NCI-H774 (cell line): ENCODE measurements around the gene PROCR.
"Not testable (repeated sequence)": the region's sequence is repeated elsewhere in the genome, so short reads cannot be mapped to it uniquely, and the experiment has no call there.

Experiments
- DNase-seq: peaks from one replicate; lab custom pipeline; 2025; lab: John Stamatoyannopoulos, UW

The PROCR gene

DNA sequence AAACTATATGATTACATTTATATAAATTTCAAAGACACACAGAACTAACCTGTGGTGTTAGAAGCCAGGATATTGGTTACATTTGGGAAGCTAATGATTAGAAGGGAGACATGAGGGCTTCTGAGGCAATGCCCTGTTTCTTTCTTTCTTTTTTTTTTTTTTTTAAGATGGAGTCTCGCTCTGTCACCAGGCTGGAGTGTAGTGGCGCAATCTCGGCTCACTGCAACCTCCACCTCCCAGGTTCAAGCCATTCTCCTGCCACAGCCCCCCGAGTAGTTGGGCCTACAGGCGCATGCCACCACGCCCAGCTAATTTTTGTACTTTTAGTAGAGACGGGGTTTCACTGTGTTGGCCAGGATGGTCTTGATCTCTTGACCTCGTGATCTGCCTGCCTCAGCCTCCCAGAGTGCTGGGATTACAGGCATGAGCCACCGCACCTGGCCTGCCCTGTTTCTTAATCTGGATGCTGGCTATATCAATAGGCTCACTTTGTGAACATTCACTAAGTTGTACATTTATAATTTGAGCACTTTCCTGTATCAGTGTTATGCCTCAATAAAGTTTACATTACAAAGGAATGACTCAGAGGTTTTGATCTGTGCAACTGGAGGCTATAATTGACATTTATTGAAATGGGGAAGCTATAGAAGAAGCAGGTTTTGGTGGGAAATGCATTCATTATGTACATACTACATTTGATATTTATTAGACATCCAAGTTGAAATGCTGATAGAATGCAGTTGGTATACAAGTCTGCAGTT is 21.3 kb downstream of the PROCR start:
- not testable (repeated sequence) for DNase-seq

DNA sequence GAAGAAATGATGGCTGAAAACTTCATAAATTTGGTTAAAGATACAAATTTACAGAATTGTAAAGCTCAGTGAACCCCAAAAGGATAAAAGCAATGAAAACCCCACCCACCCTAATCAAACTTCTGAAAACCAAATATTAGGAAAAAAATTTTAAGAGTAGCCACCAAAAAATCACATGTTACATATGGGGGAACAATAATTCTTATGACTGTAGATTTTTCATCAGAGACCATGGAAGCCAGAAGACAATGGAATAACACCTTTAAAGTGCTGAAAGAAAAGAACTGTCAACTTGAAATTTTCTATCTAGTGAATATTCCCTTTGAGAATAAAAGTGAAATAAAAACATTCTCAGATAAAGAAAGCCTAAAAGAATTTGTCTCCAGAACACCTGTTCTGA is 24.4 kb downstream of the PROCR start:
- DNase-seq, result no peak

DNA sequence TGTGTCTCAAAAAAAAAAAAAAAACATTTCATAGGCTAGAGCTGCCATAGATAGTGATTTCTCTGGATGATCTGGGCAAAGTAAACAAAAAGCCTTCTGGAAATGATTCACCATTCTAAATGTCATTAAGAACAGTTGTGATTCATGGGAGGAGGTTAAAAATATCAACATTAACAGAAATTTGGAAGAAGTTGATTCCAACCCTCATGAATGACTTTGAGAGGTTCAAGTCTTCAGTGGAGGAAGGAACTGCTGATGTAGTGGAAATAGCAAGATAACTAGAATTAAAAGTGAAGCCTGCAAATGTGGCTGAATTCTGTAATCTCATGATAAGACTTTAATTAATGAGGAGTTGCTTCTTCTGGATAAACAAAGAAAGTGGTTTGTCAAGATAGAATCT is 27.9 kb downstream of the PROCR start:
- no peak for DNase-seq

DNA sequence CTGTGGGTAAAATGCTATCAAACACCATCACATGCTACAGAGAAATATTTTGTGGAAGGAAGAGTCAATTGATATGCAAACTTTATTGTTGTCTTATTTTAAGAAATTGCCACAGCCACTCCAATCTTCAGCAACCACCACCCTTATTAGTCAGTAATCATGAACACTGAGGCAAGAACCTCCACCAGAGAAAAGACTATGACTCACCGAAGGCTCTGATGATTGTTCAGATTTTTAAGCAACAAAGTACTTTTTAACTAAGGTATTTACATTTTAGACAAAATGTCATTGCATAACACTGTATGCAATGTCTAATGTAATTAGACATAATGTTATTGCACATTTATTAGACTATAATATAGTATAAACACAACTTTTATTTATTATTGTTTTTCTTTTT is 28.4 kb downstream of the PROCR start:
- no peak for DNase-seq

DNA sequence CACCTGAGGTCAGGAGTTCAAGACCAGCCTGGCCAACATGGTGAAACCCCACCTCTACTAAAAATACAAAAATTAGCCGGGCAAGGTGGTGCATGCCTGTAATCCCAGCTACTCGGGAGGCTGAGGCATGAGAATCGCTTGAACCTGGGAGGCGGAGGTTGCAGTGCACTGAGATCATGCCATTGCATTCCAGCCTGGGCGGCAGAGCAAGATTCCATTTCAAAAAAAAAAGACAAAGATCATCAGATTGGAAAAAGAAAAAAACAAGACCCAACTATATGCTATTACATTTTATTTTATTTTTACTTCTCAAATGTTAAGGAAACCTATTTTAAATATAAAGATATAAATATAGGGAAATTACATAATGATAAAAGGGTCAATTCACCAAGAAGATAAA is 29.6 kb downstream of the PROCR start:
- DNase-seq, result not testable (repeated sequence)

DNA sequence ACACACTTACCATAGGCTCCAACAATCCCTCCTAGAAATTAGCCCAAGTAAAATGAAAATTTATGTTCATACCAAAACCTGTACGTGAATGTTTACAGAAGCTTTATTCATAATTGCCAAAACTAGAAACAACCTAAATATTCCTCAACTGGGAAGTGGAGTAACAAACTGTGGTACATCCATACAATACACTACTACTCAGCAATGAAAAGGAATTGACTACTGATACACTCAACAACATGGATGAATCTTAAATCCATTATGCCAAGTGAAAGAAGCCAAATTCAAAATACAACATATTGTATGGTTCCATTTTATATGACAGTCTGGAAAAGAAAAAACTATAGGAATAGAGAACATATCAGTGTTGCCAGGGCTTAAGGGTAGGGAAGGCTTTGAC is 34.9 kb downstream of the PROCR start:
- no peak for DNase-seq

DNA sequence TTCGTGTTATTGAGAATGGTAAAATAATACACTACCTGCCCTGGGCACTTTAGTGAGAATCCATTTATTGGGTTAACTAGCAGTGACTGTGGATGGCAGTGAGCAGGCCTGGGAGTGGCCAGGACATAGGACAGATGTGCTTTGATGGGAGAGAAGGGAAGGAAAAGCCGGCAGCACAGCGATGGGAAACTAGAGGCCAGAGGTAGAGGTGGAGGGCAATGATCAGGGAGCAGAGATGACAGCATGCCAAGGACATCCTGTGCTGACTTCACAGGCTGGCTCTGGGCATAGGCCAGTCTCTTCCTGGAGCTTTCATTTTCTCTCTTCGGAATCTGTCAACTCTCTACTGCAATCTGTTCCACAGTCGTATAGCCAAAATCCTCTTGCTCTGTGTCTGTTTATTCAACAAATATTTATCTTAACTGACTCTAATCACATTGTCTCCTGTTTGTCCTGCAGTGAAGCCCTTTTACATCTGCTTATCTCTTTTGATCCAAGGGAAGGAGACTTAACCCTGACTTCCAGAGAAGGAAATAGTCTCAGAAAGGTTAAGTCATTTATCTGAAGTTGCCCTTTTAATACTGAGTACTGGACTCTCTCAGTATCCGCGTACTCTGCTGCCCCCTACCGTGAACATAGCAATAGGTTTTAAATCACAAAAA is 36.2 kb downstream of the PROCR start:
- peak; percentile 58 for DNase-seq

DNA sequence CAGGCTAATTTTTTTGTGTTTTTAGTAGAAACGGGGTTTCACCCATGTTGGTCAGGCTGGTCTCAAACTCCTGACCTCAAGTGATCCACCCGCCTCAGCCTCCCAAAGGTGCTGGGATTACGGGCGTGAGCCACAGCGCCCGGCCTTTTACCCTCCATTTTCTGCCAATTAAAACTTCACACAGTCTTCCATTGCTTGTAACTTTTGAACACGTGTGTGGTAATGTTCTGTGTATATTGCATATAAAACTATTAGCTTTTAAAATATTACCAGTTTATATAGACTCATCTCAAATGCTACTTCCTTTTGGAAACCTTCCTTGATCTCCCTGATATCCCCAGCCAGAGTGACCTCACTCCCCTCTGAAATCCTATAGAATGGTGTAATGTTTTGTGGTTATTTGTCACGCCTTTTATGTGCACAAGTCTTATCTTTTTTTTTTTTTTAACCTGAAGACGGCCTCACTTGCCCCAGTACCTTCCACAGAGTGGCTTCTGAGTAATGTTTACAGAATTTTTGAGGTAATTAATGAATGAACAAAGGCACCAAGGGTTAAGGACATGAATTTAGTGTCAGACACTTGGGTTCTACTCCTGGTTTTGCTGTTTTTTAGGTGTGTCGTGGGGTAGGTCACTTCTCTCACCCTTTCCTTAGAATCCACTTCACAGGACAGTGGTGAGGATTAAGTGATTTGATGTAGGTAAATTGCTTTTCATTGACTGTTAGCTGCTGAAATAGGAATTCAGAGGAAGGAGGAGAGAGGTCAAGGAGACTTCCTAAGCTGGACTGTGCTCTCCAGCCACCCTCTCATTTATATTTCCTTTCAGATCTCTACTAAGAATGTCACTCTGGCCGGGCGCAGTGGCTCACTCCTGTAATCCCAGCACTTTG is 43.4 kb downstream of the PROCR start:
- DNase-seq, result no peak

DNA sequence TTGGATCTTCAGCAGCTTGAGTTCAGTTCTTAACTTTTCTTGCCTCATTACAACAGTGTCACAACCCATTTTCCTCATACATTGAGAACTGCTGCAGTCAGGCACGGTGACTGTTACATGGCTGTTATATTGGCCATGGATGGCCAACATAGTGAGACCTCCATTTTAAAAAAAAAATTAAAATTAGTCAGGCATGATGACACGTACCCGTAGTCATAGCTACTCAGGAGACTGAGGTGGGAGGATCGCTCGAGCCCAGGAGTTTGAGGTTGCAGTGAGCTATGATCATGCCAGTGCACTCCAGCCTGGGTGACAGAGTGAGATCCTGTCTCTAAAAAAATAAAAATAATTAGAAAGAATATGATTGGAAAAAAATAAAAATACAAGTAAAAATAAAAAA is 44.7 kb downstream of the PROCR start:
- no peak for DNase-seq

DNA sequence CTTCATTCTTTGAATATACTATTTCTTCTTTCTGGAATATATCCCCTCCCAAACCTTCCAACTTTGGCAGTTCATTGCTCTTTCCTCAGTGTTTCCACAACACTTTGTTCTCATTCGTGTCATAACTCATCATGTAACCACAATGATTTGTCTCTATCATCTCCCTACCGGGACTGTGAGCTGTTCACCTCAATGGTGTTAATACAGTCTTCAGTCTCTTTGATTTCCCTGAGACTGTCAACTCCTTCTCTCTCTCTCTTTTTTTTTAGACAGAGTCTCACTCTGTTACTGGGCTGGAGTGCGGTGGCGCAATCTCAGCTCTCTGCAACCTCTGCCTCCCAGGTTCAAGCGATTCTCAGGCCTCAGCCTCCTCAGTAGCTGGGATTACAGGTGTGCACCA is 52.1 kb downstream of the PROCR start:
- no peak for DNase-seq

DNA sequence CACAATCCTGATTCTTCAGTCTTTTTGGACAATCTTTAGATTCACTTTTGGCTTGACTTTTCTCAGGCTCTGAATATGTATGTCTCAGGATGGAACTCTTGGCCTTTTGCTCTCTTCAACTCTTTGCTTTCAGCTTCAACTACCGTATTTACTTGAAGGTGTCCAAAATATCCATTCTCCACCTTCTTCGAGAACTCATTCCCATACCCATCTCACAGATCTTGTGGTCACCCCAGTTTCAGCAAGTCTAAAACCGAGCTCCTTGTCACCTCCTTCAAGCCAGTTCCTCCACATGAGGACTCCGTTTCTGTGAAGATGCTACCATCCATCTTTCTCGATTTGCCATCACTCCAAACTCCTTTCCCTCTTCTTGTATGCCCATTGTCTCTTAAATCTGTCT is 52.7 kb downstream of the PROCR start:
- no peak for DNase-seq

DNA sequence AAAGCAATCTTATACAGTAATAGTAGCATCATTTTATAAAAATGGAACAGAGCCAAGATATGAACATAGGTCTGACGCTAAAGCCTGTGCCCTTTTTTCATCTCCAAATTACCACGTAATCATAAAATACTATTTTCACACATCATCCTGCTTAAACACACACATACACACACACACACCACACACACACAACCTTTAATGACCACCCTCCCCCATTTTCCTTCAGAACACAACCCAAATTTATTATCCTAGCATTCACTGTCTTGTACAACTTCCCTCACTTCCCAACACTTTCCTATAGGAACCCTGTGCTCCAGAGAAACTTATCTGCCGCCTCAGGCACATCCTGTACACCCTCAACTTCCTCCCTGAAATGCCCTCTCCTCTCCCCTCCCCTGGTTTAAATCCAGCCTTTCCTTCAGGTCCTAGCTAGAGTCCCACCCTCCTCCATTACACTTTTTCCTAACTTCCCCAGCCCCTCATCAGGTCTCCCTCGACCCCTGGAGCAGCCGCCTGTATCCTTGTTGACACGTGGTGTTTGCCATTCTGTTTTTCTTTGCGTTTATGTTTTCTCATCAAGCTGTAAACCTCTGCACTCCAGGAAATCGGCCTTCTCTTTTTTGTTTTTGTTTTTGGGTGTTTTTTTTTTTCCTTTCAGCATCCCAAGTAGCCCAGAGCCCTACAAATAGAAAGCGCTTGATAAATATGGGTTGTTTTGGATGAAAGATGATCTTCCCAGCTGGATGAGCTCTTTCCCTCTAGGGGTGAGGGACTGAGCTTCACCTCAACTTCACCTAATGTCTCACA is 53.6 kb downstream of the PROCR start:
- DNase-seq, result no peak

DNA sequence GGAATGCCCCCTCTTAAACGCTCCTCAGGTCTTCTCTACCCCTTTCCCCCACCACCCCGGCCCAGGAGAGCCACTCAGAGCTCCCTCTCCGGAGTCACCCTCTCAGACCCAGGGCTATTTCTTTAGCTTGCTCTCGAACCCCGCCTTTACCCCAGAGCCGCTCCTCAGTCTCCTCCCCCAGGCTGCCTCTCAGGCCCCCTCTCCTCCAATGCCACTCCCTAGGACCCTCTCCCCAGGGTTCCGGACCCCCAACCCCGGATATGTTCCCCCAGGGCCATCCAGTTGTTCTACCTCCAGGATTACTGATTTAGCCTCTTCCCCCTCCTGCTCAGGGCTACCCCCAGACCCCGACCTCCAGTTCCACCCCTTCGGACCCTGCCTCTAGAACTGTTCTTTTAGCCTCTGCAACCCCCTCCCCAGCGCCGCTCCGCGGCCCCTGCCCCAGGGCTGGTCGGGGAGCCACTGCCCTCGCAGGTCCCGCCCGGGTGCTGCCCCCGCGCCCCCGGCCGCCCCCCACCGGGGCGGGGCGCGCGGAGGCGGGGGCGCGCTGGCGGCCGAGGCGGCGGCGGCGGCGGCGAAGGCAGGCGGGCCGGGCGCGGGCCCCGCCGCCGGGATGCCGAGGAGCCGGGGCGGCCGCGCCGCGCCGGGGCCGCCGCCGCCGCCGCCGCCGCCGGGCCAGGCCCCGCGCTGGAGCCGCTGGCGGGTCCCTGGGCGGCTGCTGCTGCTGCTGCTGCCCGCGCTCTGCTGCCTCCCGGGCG is 54.4 kb downstream of the PROCR start, which contains the start of gene MMP24:
Gene MMP24, plus strand, starts transcription at position 565 of the 758 bp plus-strand sequence. Its CDS starts 49 bp downstream, at position 614.
- DNase-seq, result no peak
